ENCODE measurements around the gene MINDY4.

DNA sequence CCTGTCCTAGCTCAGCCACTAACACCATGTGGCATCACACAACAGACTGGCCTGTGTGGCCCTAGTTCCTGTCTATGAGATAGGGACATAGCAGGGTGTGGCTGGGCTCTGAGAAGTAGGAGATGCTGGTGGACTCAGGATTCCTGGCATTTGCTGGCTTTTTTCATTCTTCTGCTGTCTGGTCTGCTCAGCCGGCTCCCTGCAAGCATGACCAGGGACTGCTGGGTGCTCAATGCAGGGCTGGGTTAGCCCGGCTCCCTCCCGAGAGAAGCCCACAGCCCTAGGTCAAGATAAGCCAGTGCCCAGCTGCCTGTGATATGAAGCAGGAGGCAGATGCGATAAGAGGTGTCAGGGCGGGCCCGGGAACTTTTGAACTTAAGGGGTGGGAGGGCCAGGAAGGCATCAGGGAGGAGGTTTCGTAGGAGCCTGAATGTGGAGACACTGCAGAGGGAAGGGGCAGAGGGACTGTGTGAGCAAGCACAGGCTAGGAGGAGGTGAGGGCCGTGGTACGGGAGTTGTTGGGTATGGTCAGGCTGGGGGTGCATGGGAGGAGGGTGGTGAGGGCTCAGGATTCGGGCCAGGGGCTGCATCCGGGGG lies 143.9 kb downstream of the MINDY4 start:
- TF ChIP-seq NFIC (IDR thresholded peaks at IDR 0.05) = no peak
- no peak for TF ChIP-seq MAX (IDR thresholded peaks at IDR 0.05)
- no peak for TF ChIP-seq EGR1 (IDR thresholded peaks at IDR 0.05)
- no peak for TF ChIP-seq EP300 (IDR thresholded peaks at IDR 0.05; ENCODE audit: borderline replicate concordance)
- no peak for TF ChIP-seq FOXM1 (IDR thresholded peaks at IDR 0.05; ENCODE audit: borderline replicate concordance, low read depth)
- TF ChIP-seq TEAD4 (IDR thresholded peaks at IDR 0.05) = no peak
- TF ChIP-seq, protein P1, sequence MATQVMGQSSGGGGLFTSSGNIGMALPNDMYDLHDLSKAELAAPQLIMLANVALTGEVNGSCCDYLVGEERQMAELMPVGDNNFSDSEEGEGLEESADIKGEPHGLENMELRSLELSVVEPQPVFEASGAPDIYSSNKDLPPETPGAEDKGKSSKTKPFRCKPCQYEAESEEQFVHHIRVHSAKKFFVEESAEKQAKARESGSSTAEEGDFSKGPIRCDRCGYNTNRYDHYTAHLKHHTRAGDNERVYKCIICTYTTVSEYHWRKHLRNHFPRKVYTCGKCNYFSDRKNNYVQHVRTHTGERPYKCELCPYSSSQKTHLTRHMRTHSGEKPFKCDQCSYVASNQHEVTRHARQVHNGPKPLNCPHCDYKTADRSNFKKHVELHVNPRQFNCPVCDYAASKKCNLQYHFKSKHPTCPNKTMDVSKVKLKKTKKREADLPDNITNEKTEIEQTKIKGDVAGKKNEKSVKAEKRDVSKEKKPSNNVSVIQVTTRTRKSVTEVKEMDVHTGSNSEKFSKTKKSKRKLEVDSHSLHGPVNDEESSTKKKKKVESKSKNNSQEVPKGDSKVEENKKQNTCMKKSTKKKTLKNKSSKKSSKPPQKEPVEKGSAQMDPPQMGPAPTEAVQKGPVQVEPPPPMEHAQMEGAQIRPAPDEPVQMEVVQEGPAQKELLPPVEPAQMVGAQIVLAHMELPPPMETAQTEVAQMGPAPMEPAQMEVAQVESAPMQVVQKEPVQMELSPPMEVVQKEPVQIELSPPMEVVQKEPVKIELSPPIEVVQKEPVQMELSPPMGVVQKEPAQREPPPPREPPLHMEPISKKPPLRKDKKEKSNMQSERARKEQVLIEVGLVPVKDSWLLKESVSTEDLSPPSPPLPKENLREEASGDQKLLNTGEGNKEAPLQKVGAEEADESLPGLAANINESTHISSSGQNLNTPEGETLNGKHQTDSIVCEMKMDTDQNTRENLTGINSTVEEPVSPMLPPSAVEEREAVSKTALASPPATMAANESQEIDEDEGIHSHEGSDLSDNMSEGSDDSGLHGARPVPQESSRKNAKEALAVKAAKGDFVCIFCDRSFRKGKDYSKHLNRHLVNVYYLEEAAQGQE (IDR thresholded peaks at IDR 0.05; ENCODE audit: low read depth) = no peak
- no peak for TF ChIP-seq TAF1 (IDR thresholded peaks at IDR 0.05; ENCODE audit: low read depth)
- no peak for TF ChIP-seq CREB1 (IDR thresholded peaks at IDR 0.05; ENCODE audit: low read depth)
